GM12892 (cell line): ENCODE data around the gene PLA2G4E.

Experiments
- POLR2A ChIP-seq: IDR thresholded peaks from 2 replicates; pipeline ENCODE4 v1.6.1; 2011; ENCODE audit warnings: low read depth, low read length, control low read depth
- POLR2AphosphoS5 ChIP-seq: IDR thresholded peaks from 2 replicates; pipeline ENCODE4 v1.6.1; 2011; ENCODE audit warnings: low read depth, low read length, control low read depth
- TAF1 ChIP-seq: IDR thresholded peaks from 2 replicates; pipeline ENCODE4 v1.6.1; 2011; ENCODE audit warnings: low read depth, mild to moderate bottlenecking, control low read depth, low read length, borderline replicate concordance

DNA sequence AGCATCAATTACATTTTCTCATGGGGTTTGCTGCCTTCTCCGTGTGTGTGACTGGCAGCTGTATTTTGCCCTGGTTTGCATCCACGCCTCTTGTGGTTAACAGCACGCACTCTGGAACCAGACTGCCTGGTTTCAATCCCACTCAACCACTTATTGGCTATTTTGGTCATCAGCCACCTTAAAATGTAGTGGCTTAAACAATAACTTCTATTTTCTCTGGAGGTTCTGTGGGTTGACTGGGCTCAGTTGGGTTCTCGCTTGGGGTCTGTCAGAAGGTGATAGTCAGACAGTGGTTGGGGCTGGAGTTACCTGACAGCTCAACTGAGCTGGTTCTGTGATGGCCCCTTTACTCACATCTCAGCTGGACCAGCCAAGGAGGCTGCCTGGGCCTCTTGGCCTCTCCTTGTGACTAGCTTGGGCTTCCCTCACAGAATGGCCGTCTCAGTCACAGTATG, 85.2 kb downstream of the PLA2G4E start:
- TF ChIP-seq POLR2A (no peak), POLR2AphosphoS5 (no peak; the same call in 1 of the 2 replicates), TAF1 (no peak)
